Tibial artery (tissue), 4 donors: Measurements from ENCODE around the gene FAM156A.
"Not testable (repeated sequence)": the region's sequence is repeated elsewhere in the genome, so short reads cannot be mapped to it uniquely, and the experiment has no call there.

Experiments
- DNase-seq, 2 donors: peaks; one replicate each; pipeline ENCODE4 v3.0.0-alpha.2; 2019
- H3K27ac ChIP-seq, 2 donors: fragments of 200-600 bp; sonication (generic) in 1 of 2; 1 replicate in 1 of 2; 2 replicates in 1 of 2; pipeline ENCODE4 v1.5.1; 2018 to 2019; ENCODE audit warnings: mild to moderate bottlenecking in 1 of 2
- H3K27me3 ChIP-seq, 2 donors: fragments of 200-600 bp; sonication (generic) in 1 of 2; one replicate each; pipeline versions ENCODE4 v1.5.1 to v1.6.0; 2016 to 2019
- H3K36me3 ChIP-seq, 3 donors: fragments of 200-600 bp; sonication (generic) in 2 of 3; one replicate each; pipeline ENCODE4 v1.5.1; 2016 to 2019; ENCODE audit warnings: mild to moderate bottlenecking in 2 of 3
- H3K4me1 ChIP-seq, 4 donors: fragments of 200-600 bp; sonication (generic) in 2 of 4; 1 replicate in 3 of 4; 2 replicates in 1 of 4; pipeline ENCODE4 v1.5.1; 2016 to 2019
- H3K4me3 ChIP-seq, 2 donors: fragments of 200-600 bp; sonication (generic) in 1 of 2; 1 replicate in 1 of 2; 2 replicates in 1 of 2; pipeline ENCODE4 v1.5.1; 2018 to 2019; ENCODE audit warnings: mild to moderate bottlenecking in 2 of 2
- H3K9me3 ChIP-seq, 3 donors: fragments of 200-600 bp; sonication (generic) in 1 of 3; one replicate each; pipeline ENCODE4 v1.5.1; 2016 to 2019
- CTCF ChIP-seq, 2 experiments: fragments of 200-600 bp in 1 of 2; fragments of 450-650 bp in 1 of 2; IDR thresholded peaks; one replicate each; pipeline ENCODE4 v1.5.1; 2017 to 2019; ENCODE audit warnings: antibody characterized with exemption in 2 of 2, mild to moderate bottlenecking in 1 of 2, moderate library complexity in 1 of 2
- intact Hi-C: fragments of 100-400 bp; cut with DNase I; formaldehyde crosslinking; loops from one replicate; pipeline ENCODE4 v1.15.0; 2023; ENCODE audit warnings: low total_unique reads

Gene FAM156A

GRCh38 chrX:53000447-53001135 is 42.3 kb upstream of the FAM156A start:
- Histone ChIP-seq H3K36me3 (no peaks in the 10 kb centered on the region), H3K9me3 (no peaks in the 10 kb centered on the region), H3K27me3 (no peaks in the 10 kb centered on the region), H3K27ac (no peak overlapping the region), H3K4me3 (no peak overlapping the region), H3K4me1 (peaks cover 0 to 9% (median 2%) of the 10 kb centered on the region in 4 donors)
- no peak for TF ChIP-seq CTCF (IDR thresholded peaks at IDR 0.05)
- intact Hi-C loops = no loop called here
- no peak for DNase-seq

GRCh38 chrX:52995987-52996331 is 37.6 kb upstream of the FAM156A start:
- Histone ChIP-seq H3K4me1 (peaks cover 0 to 19% (median 7%) of the 10 kb centered on the region in 4 donors), H3K4me3 (peak overlapping the region; percentile 59 to 60), H3K36me3 (no peaks in the 10 kb centered on the region), H3K9me3 (no peaks in the 10 kb centered on the region), H3K27ac (peak overlapping the region; percentile 78 to 86), H3K27me3 (no peaks in the 10 kb centered on the region)
- no peak for DNase-seq
- TF ChIP-seq CTCF (IDR thresholded peaks at IDR 0.05) = no peak
- intact Hi-C loops = no loop called here

- peak; percentile 92 to 96 for DNase-seq
- Histone ChIP-seq H3K27ac (peak overlapping the region; percentile 78 to 86), H3K36me3 (no peaks in the 10 kb centered on the region), H3K4me3 (peak overlapping the region; percentile 59 to 60), H3K4me1 (peaks cover 0 to 21% (median 7%) of the 10 kb centered on the region in 4 donors), H3K9me3 (no peaks in the 10 kb centered on the region), H3K27me3 (no peaks in the 10 kb centered on the region)
- peak; percentile 67 to 76 for TF ChIP-seq CTCF (IDR thresholded peaks at IDR 0.05)
- intact Hi-C loops = no loop called here
Measured at GRCh38 chrX:52995135-52995986, 37.0 kb upstream of the FAM156A start.

- peak overlapping the region in 1 of 2 donors; percentile 41 for H3K27ac ChIP-seq
- DNase-seq = no peak
- peaks cover 0 to 30% (median 12%) of the 10 kb centered on the region in 4 donors for H3K4me1 ChIP-seq
- H3K36me3 ChIP-seq = no peaks in the 10 kb centered on the region
- intact Hi-C loops = no loop called here
- H3K27me3 ChIP-seq = no peaks in the 10 kb centered on the region
- no peak for TF ChIP-seq CTCF (IDR thresholded peaks at IDR 0.05)
- H3K4me3 ChIP-seq = no peak overlapping the region
- H3K9me3 ChIP-seq = no peaks in the 10 kb centered on the region
Measured at GRCh38 chrX:52990848-52991247, 32.5 kb upstream of the FAM156A start.

GRCh38 chrX:52990011-52990631 is 31.8 kb upstream of the FAM156A start:
- peak; percentile 50 to 72 for DNase-seq
- peaks cover 0 to 29% (median 12%) of the 10 kb centered on the region in 4 donors for H3K4me1 ChIP-seq

More at GRCh38 chrX:52990011-52990631, 31.8 kb upstream of the FAM156A start:
- H3K27ac ChIP-seq = peak overlapping the region; percentile 41 to 44
- peak; percentile 47 to 48 for TF ChIP-seq CTCF (IDR thresholded peaks at IDR 0.05)
- H3K36me3 ChIP-seq, H3K9me3 ChIP-seq, H3K4me3 ChIP-seq, intact Hi-C loops, H3K27me3 ChIP-seq: not testable (repeated sequence)
